Keratinocyte (primary cell): ENCODE data around the gene TBC1D5. TPM values are rescaled to one million over a fixed set of nuclear protein-coding genes. Genes with fewer than 3 reads are reported as not detected.

ENCODE experiments used
- DNase-seq: peaks from one replicate; pipeline ENCODE4 v3.0.0-alpha.2; 2011; ENCODE audit warnings: low read depth, missing footprints, low spot score
- FAIRE-seq: peaks from 2 replicates; lab custom pipeline; 2011; peaks lifted over from hg19 to GRCh38; lab: Jason Lieb, UNC
- H2AFZ ChIP-seq: 2 replicates; pipeline ENCODE4 v1.6.0; 2012; ENCODE audit warnings: low read length, control low read depth, inconsistent platforms; ENCODE audit not compliant: control insufficient read depth
- H3K27ac ChIP-seq: 2 replicates; pipeline ENCODE4 v1.5.1; 2011; ENCODE audit warnings: low read length; ENCODE audit not compliant: control insufficient read depth, insufficient read depth
- H3K27me3 ChIP-seq: 3 replicates; pipeline ENCODE4 v1.6.0; 2011; ENCODE audit warnings: low read length; ENCODE audit not compliant: control insufficient read depth, insufficient read depth; ENCODE audit errors: extremely low read depth
- H3K36me3 ChIP-seq, 2 experiments: 2 replicates in 1 of 2; 3 replicates in 1 of 2; pipeline ENCODE4 v1.5.1; 2011; ENCODE audit warnings: low read length in 2 of 2, mild to moderate bottlenecking in 1 of 2; ENCODE audit not compliant: control insufficient read depth in 2 of 2, insufficient read depth in 2 of 2; ENCODE audit errors: extremely low read depth in 1 of 2
- H3K4me1 ChIP-seq: 3 replicates; pipeline ENCODE4 v1.5.1; 2011; ENCODE audit warnings: low read length; ENCODE audit not compliant: control insufficient read depth, insufficient read depth; ENCODE audit errors: extremely low read depth
- H3K4me2 ChIP-seq: 3 replicates; pipeline ENCODE4 v1.6.0; 2011; ENCODE audit warnings: low read depth, low read length; ENCODE audit not compliant: control insufficient read depth, insufficient read depth; ENCODE audit errors: extremely low read depth
- H3K4me3 ChIP-seq, 3 experiments: fragments of 200-600 bp in 1 of 3; sonication (generic) in 1 of 3; 2 replicates in 2 of 3; 3 replicates in 1 of 3; pipeline ENCODE4 v1.5.1; 2011 to 2016; ENCODE audit warnings: low read length in 3 of 3, mild to moderate bottlenecking in 3 of 3, control low read depth in 2 of 3, inconsistent platforms in 1 of 3, low read depth in 1 of 3, mixed read lengths in 1 of 3, mixed run types in 1 of 3, moderate library complexity in 1 of 3; ENCODE audit not compliant: control insufficient read depth in 2 of 3, insufficient read depth in 2 of 3; ENCODE audit errors: extremely low read depth in 1 of 3
- H3K79me2 ChIP-seq: 2 replicates; pipeline ENCODE4 v1.6.0; 2012; ENCODE audit warnings: low read length; ENCODE audit not compliant: control insufficient read depth, insufficient read depth
- H3K9ac ChIP-seq: 3 replicates; pipeline ENCODE4 v1.6.0; 2011; ENCODE audit warnings: low read length; ENCODE audit not compliant: control insufficient read depth, insufficient read depth; ENCODE audit errors: extremely low read depth
- H3K9me1 ChIP-seq: 3 replicates; pipeline ENCODE4 v1.6.0; 2011; ENCODE audit warnings: low read length; ENCODE audit not compliant: control insufficient read depth, insufficient read depth; ENCODE audit errors: extremely low read depth
- H3K9me3 ChIP-seq: 2 replicates; pipeline ENCODE4 v1.5.1; 2012; ENCODE audit warnings: low read depth, low read length; ENCODE audit not compliant: control insufficient read depth
- H4K20me1 ChIP-seq: 3 replicates; pipeline ENCODE4 v1.6.0; 2011; ENCODE audit warnings: low read length; ENCODE audit not compliant: control insufficient read depth, insufficient read depth; ENCODE audit errors: extremely low read depth
- EZH2 ChIP-seq: IDR thresholded peaks from one replicate; pipeline ENCODE4 v1.6.1; 2012; ENCODE audit warnings: inconsistent platforms, mild to moderate bottlenecking, low read length, moderate library complexity
- dilution Hi-C: fragments of 300-500 bp; cut with MboI; formaldehyde crosslinking; loops from one replicate; pipeline ENCODE4 v1.7.0; 2020; ENCODE audit warnings: low sequenced_read_pairs; ENCODE audit not compliant: extremely low pct_ligation_motif_present
- polyA plus RNA-seq, 5 experiments: library from polyadenylated mRNA; depleted of rRNA in 3 of 5; stranded (reverse) in 3 of 5; stranded (forward) in 1 of 5; unstranded in 1 of 5; fragments of >200 nt; gene quantifications; 1 replicate in 1 of 5; 2 replicates in 3 of 5; 3 replicates in 1 of 5; pipeline versions ENCODE4 v1.2.1 to v1.2.3, GENCODE V29; 2011 to 2012; ENCODE audit warnings: missing spikeins in 2 of 5, low read depth in 1 of 5, low replicate concordance in 1 of 5
- TF ChIP-seq, protein P1 (sequence below), 3 experiments: IDR thresholded peaks in 1 of 3; conservative IDR thresholded peaks in 1 of 3; optimal IDR thresholded peaks in 1 of 3; 2 replicates in 2 of 3; 3 replicates in 1 of 3; pipeline versions ENCODE3 to v1.5.1; 2011; ENCODE audit warnings: low read length in 3 of 3, mild to moderate bottlenecking in 3 of 3, moderate library complexity in 2 of 3, control low read depth in 1 of 3, inconsistent platforms in 1 of 3; ENCODE audit not compliant: insufficient read depth in 2 of 3; ENCODE audit errors: extremely low read depth in 1 of 3

Gene TBC1D5
- polyA plus RNA-seq, 1 donor (not counting 4 experiments of a cell fraction or from before 2014, with no cell fraction given): 25.8 TPM

DNA sequence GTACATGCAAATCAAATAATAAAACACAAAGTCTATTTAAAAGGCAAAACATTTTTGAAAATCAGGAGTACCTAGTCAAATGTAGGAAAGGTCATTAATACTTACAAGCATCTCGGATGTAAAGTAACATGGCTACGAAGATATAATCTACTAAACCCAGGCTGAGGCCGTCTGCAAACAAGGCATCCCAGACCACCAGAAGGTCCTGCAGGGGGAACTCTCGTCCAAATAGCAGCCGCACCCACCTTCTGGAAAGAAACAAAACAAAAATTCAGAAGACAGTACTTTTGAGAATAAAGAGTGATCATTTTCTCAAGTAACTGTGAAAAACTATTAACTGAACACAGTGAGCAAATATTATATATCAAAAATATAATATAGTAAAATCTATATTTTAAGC is 434.5 kb downstream of the TBC1D5 start:
- FAIRE-seq (no peak), DNase-seq (no peak)
- Histone ChIP-seq H3K27me3 (no peaks in the 10 kb centered on the region), H4K20me1 (no peaks in the 10 kb centered on the region), H3K4me3 (no peak overlapping the region), H3K79me2 (no peaks in the 10 kb centered on the region), H2AFZ (no peak overlapping the region), H3K9ac (no peak overlapping the region), H3K4me1 (no peaks in the 10 kb centered on the region), H3K36me3 (no peaks in the 10 kb centered on the region), H3K9me1 (no peaks in the 10 kb centered on the region), H3K4me2 (no peak overlapping the region), H3K9me3 (no peaks in the 10 kb centered on the region), H3K27ac (no peak overlapping the region)
- dilution Hi-C loops: no loop called here
- TF ChIP-seq EZH2: no peak

DNA sequence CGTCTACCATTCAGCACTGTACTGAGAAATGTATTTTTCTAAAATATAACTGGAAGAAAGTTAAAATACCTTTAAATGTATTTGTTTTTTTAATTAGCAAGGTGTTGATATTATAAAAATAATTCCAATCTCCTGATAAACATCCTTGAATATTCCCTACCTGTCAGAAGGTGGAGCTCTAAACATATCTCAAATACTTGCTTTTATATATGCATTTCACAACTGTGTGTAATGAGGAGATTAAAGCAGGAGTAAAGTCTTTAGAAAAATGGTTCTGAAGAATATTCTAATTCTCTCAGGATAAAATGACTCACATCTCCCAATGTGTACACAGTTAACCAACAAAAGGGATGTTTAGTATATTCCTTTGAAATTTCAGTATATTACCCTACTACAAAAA is 434.9 kb downstream of the TBC1D5 start:
- no peak for FAIRE-seq
- dilution Hi-C loops: no loop called here
- no peaks in the 10 kb centered on the region for H3K79me2 ChIP-seq
- H3K4me3 ChIP-seq: no peak overlapping the region
- H4K20me1 ChIP-seq: no peaks in the 10 kb centered on the region
- no peaks in the 10 kb centered on the region for H3K4me1 ChIP-seq
- no peak overlapping the region for H3K4me2 ChIP-seq
- DNase-seq: no peak
- no peaks in the 10 kb centered on the region for H3K9me3 ChIP-seq
- H3K9ac ChIP-seq: no peak overlapping the region
- no peaks in the 10 kb centered on the region for H3K27me3 ChIP-seq
- TF ChIP-seq EZH2: no peak
- TF ChIP-seq, protein P1, sequence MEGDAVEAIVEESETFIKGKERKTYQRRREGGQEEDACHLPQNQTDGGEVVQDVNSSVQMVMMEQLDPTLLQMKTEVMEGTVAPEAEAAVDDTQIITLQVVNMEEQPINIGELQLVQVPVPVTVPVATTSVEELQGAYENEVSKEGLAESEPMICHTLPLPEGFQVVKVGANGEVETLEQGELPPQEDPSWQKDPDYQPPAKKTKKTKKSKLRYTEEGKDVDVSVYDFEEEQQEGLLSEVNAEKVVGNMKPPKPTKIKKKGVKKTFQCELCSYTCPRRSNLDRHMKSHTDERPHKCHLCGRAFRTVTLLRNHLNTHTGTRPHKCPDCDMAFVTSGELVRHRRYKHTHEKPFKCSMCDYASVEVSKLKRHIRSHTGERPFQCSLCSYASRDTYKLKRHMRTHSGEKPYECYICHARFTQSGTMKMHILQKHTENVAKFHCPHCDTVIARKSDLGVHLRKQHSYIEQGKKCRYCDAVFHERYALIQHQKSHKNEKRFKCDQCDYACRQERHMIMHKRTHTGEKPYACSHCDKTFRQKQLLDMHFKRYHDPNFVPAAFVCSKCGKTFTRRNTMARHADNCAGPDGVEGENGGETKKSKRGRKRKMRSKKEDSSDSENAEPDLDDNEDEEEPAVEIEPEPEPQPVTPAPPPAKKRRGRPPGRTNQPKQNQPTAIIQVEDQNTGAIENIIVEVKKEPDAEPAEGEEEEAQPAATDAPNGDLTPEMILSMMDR (optimal IDR thresholded peaks at IDR 0.05 in 1 of 3, IDR thresholded peaks at IDR 0.05 in 1 of 3, conservative IDR thresholded peaks at IDR 0.05 in 1 of 3; ENCODE audit: extremely low read depth in 1 of 3, insufficient read depth in 2 of 3, low read length in 3 of 3): no peak
- no peak overlapping the region for H2AFZ ChIP-seq
- H3K36me3 ChIP-seq: no peaks in the 10 kb centered on the region
- no peaks in the 10 kb centered on the region for H3K9me1 ChIP-seq
- no peak overlapping the region for H3K27ac ChIP-seq

DNA sequence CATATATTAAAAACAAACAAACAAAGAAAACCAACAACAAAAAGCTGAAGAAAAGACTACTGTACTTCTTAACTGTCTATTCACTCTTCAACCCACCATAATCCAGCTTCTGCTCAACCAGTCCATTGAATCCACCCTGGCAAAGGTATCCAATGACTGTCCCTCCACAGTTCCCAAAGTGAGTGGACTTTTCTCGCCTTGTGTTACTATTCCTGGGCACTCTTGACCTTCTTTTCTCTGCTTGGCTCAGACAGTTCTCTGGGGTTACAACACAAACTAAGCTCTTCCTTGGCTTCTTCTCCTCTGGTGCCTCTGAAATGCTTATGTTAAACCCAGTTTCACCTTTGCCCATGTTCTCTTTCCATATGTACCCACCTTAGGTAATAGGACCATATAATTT is 437.5 kb downstream of the TBC1D5 start:
- no peaks in the 10 kb centered on the region for H3K27me3 ChIP-seq
- FAIRE-seq (no peak), DNase-seq (no peak)
- no peaks in the 10 kb centered on the region for H3K4me1 ChIP-seq
- H3K9me3 ChIP-seq: no peaks in the 10 kb centered on the region
- H3K79me2 ChIP-seq: no peaks in the 10 kb centered on the region
- dilution Hi-C loops: no loop called here
- no peaks in the 10 kb centered on the region for H3K36me3 ChIP-seq
- no peak overlapping the region for H2AFZ ChIP-seq
- H4K20me1 ChIP-seq: no peaks in the 10 kb centered on the region
- H3K27ac ChIP-seq: no peak overlapping the region
- TF ChIP-seq, protein P1 (optimal IDR thresholded peaks at IDR 0.05 in 1 of 3, IDR thresholded peaks at IDR 0.05 in 1 of 3, conservative IDR thresholded peaks at IDR 0.05 in 1 of 3; ENCODE audit: extremely low read depth in 1 of 3, insufficient read depth in 2 of 3, low read length in 3 of 3): no peak
- TF ChIP-seq EZH2: no peak
- no peak overlapping the region for H3K4me3 ChIP-seq
- H3K9me1 ChIP-seq: no peaks in the 10 kb centered on the region
- no peak overlapping the region for H3K9ac ChIP-seq
- H3K4me2 ChIP-seq: no peak overlapping the region
